ENCODE measurements around the gene MID1. TPM values are rescaled to one million over a fixed set of nuclear protein-coding genes. Genes with fewer than 3 reads are reported as not detected.

The MID1 gene
- total RNA-seq, 4 donors from 2014 or later, result 19.6 to 40.4 (median 29.9) TPM

- DNase-seq, result no peak
- no peaks in the 10 kb centered on the region for H3K4me1 ChIP-seq
- no peak overlapping the region for H3K4me3 ChIP-seq
- H3K9me3 ChIP-seq, result no peaks in the 10 kb centered on the region
- no peaks in the 10 kb centered on the region for H3K36me3 ChIP-seq
- no peak overlapping the region for H3K27ac ChIP-seq
- H3K27me3 ChIP-seq, result no peaks in the 10 kb centered on the region
- TF ChIP-seq CTCF (IDR thresholded peaks at IDR 0.05) (no peak), POLR2A (IDR thresholded peaks at IDR 0.05) (no peak)
Measured at GRCh38 chrX:10480861-10481260, 139.5 kb downstream of the MID1 start.

GRCh38 chrX:10479508-10479907 lies 140.9 kb downstream of the MID1 start:
- no peak for DNase-seq
- no peaks in the 10 kb centered on the region for H3K27me3 ChIP-seq

GRCh38 chrX:10477525-10477924 lies 142.9 kb downstream of the MID1 start:
- no peak overlapping the region for H3K27ac ChIP-seq
- TF ChIP-seq POLR2A (IDR thresholded peaks at IDR 0.05) (no peak), CTCF (IDR thresholded peaks at IDR 0.05) (no peak)
- DNase-seq, result no peak
- no peaks in the 10 kb centered on the region for H3K4me1 ChIP-seq
- no peaks in the 10 kb centered on the region for H3K9me3 ChIP-seq
- H3K4me3 ChIP-seq, result no peak overlapping the region
- no peaks in the 10 kb centered on the region for H3K27me3 ChIP-seq
- H3K36me3 ChIP-seq, result no peaks in the 10 kb centered on the region

More at GRCh38 chrX:10479508-10479907, 140.9 kb downstream of the MID1 start:
- TF ChIP-seq CTCF (IDR thresholded peaks at IDR 0.05), result no peak
- no peak for TF ChIP-seq POLR2A (IDR thresholded peaks at IDR 0.05)
- no peaks in the 10 kb centered on the region for H3K9me3 ChIP-seq
- H3K4me1 ChIP-seq, result no peaks in the 10 kb centered on the region
- H3K27ac ChIP-seq, result no peak overlapping the region
- H3K36me3 ChIP-seq, result no peaks in the 10 kb centered on the region
- H3K4me3 ChIP-seq, result no peak overlapping the region

GRCh38 chrX:10474913-10475568 lies 145.3 kb downstream of the MID1 start:
- no peaks in the 10 kb centered on the region for H3K27me3 ChIP-seq
- H3K36me3 ChIP-seq, result no peaks in the 10 kb centered on the region
- no peaks in the 10 kb centered on the region for H3K9me3 ChIP-seq
- no peak overlapping the region for H3K4me3 ChIP-seq
- TF ChIP-seq POLR2A (IDR thresholded peaks at IDR 0.05), result no peak
- TF ChIP-seq CTCF (IDR thresholded peaks at IDR 0.05), result no peak
- H3K27ac ChIP-seq, result no peak overlapping the region
- no peaks in the 10 kb centered on the region for H3K4me1 ChIP-seq
- no peak for DNase-seq

GRCh38 chrX:10474510-10474909 lies 145.9 kb downstream of the MID1 start:
- no peak for DNase-seq
- H3K9me3 ChIP-seq, result no peaks in the 10 kb centered on the region
- TF ChIP-seq CTCF (IDR thresholded peaks at IDR 0.05) (no peak), POLR2A (IDR thresholded peaks at IDR 0.05) (no peak)
- no peak overlapping the region for H3K4me3 ChIP-seq
- H3K4me1 ChIP-seq, result no peaks in the 10 kb centered on the region
- no peaks in the 10 kb centered on the region for H3K36me3 ChIP-seq
- no peak overlapping the region for H3K27ac ChIP-seq
- H3K27me3 ChIP-seq, result no peaks in the 10 kb centered on the region

- TF ChIP-seq CTCF (IDR thresholded peaks at IDR 0.05), result no peak
- no peak for TF ChIP-seq POLR2A (IDR thresholded peaks at IDR 0.05)
- H3K4me1 ChIP-seq, result no peaks in the 10 kb centered on the region
- H3K4me3 ChIP-seq, result no peak overlapping the region
- H3K36me3 ChIP-seq, result no peaks in the 10 kb centered on the region
- H3K27ac ChIP-seq, result no peak overlapping the region
- no peaks in the 10 kb centered on the region for H3K27me3 ChIP-seq
- DNase-seq, result no peak
- H3K9me3 ChIP-seq, result no peaks in the 10 kb centered on the region
Measured at GRCh38 chrX:10471418-10471817, 149.0 kb downstream of the MID1 start.

Measured in Peyer's patch (tissue), 4 donors.